Neural cell (in vitro differentiated cells): ENCODE data around the gene SPPL2A. TPM values are rescaled to one million over a fixed set of nuclear protein-coding genes. Genes with fewer than 3 reads are reported as not detected.

Source experiments
- H2AFZ ChIP-seq: fragments of 200-600, 300-800 bp; sonication (generic), shearing (Covaris generic); 2 replicates; pipeline ENCODE4 v1.6.0; 2014; ENCODE audit warnings: low read depth, mild to moderate bottlenecking, antibody characterized with exemption, low read length, moderate library complexity
- H3F3A ChIP-seq: fragments of 200-600 bp; shearing (Covaris generic); 2 replicates; pipeline ENCODE4 v1.6.1; 2016; ENCODE audit warnings: mild to moderate bottlenecking, moderate library complexity, mixed read lengths, antibody characterized with exemption, low read length; ENCODE audit not compliant: insufficient read depth, poor library complexity, severe bottlenecking
- H3K27ac ChIP-seq: fragments of 200-600, 300-800 bp; sonication (generic), shearing (Covaris generic); 2 replicates; pipeline ENCODE4 v1.5.1; 2014; ENCODE audit warnings: mild to moderate bottlenecking, low read length, moderate library complexity
- H3K27me3 ChIP-seq: fragments of 300-800, 200-600 bp; sonication (generic), shearing (Covaris generic); 2 replicates; pipeline ENCODE4 v1.6.0; 2014; ENCODE audit warnings: mild to moderate bottlenecking, low read depth, low read length, moderate library complexity; ENCODE audit not compliant: insufficient read depth
- H3K36me3 ChIP-seq: fragments of 300-800, 200-600 bp; sonication (generic), shearing (Covaris generic); 2 replicates; pipeline ENCODE4 v1.5.1; 2014; ENCODE audit warnings: mild to moderate bottlenecking, antibody characterized with exemption, low read length, moderate library complexity; ENCODE audit not compliant: insufficient read depth
- H3K4me2 ChIP-seq: fragments of 300-800, 200-600 bp; sonication (generic), shearing (Covaris generic); 2 replicates; pipeline ENCODE4 v1.6.0; 2014; ENCODE audit warnings: mild to moderate bottlenecking, low read length
- H3K4me3 ChIP-seq: fragments of 300-800, 200-600 bp; sonication (generic), shearing (Covaris generic); 2 replicates; pipeline ENCODE4 v1.5.1; 2014; ENCODE audit warnings: mild to moderate bottlenecking, low read length, moderate library complexity
- H3K79me2 ChIP-seq: fragments of 200-600 bp; shearing (Covaris generic); replicated peaks from 2 replicates; pipeline ENCODE4 v1.6.0; 2014; ENCODE audit warnings: mild to moderate bottlenecking, low read length, moderate library complexity; ENCODE audit not compliant: insufficient read depth
- H3K9ac ChIP-seq: fragments of 300-800, 200-600 bp; sonication (generic), shearing (Covaris generic); 2 replicates; pipeline ENCODE4 v1.6.1; 2016; ENCODE audit warnings: mild to moderate bottlenecking, low read length, mixed read lengths
- H3K9me2 ChIP-seq: fragments of 200-600 bp; shearing (Covaris generic); 2 replicates; pipeline ENCODE4 v1.6.1; 2016; ENCODE audit warnings: mild to moderate bottlenecking, low read length, mixed read lengths; ENCODE audit not compliant: insufficient read depth
- H3K9me3 ChIP-seq: fragments of 200-600, 300-800 bp; sonication (generic), shearing (Covaris generic); 2 replicates; pipeline ENCODE4 v1.6.1; 2016; ENCODE audit warnings: mild to moderate bottlenecking, mixed run types, low read length, moderate library complexity, mixed read lengths
- H4K20me1 ChIP-seq: fragments of 200-600 bp; shearing (Covaris generic); 2 replicates; pipeline ENCODE4 v1.6.1; 2016; ENCODE audit warnings: mild to moderate bottlenecking, mixed run types; ENCODE audit not compliant: insufficient read depth
- CTCF ChIP-seq: fragments of 450-650 bp; IDR thresholded peaks from 2 replicates; pipeline ENCODE4 v1.5.1; 2014; ENCODE audit warnings: antibody characterized with exemption, mild to moderate bottlenecking, moderate library complexity; ENCODE audit not compliant: poor library complexity, severe bottlenecking
- EP300 ChIP-seq: fragments of 450-650 bp; conservative IDR thresholded peaks from 2 replicates; pipeline ENCODE4 v1.6.1; 2014; ENCODE audit warnings: antibody characterized with exemption, mild to moderate bottlenecking, moderate library complexity; ENCODE audit not compliant: poor library complexity, severe bottlenecking
- EZH2 ChIP-seq: fragments of 200-600, 300-800 bp; shearing (Covaris generic), sonication (generic); IDR thresholded peaks from 2 replicates; pipeline ENCODE4 v1.6.1; 2014; ENCODE audit warnings: antibody characterized with exemption, low read length, borderline replicate concordance, mild to moderate bottlenecking; ENCODE audit not compliant: insufficient read depth, poor library complexity, severe bottlenecking
- MXI1 ChIP-seq: fragments of 450-650 bp; conservative IDR thresholded peaks from 2 replicates; pipeline ENCODE4 v1.6.1; 2014; ENCODE audit warnings: antibody characterized with exemption, mild to moderate bottlenecking; ENCODE audit not compliant: poor library complexity, severe bottlenecking
- POLR2AphosphoS5 ChIP-seq: IDR thresholded peaks from 2 replicates; pipeline ENCODE4 v1.6.1; 2012
- RAD21 ChIP-seq: fragments of 450-650 bp; conservative IDR thresholded peaks from 2 replicates; pipeline ENCODE4 v1.6.1; 2014; ENCODE audit warnings: antibody characterized with exemption, mild to moderate bottlenecking, moderate library complexity
- REST ChIP-seq: IDR thresholded peaks from 2 replicates; pipeline ENCODE4 v1.6.1; 2012; ENCODE audit warnings: borderline replicate concordance
- SMC3 ChIP-seq: fragments of 450-650 bp; conservative IDR thresholded peaks from 2 replicates; pipeline ENCODE4 v1.6.1; 2014; ENCODE audit warnings: antibody characterized with exemption, mild to moderate bottlenecking, moderate library complexity; ENCODE audit not compliant: poor library complexity
- TAF1 ChIP-seq: IDR thresholded peaks from 2 replicates; pipeline ENCODE4 v1.6.1; 2012; ENCODE audit warnings: low read depth
- polyA plus RNA-seq: library from polyadenylated mRNA; depleted of rRNA; stranded (reverse); fragments of >200 nt; gene quantifications from 2 replicates; pipeline ENCODE4 v1.2.3, GENCODE V29; 2014

Gene SPPL2A
- polyA plus RNA-seq, 1 donor from 2014 or later = 29.9 TPM

- H3F3A ChIP-seq = no peaks in the 10 kb centered on the region
- H3K79me2 ChIP-seq = no peaks in the 10 kb centered on the region
- no peak overlapping the region for H3K4me3 ChIP-seq
- TF ChIP-seq MXI1 = no peak
- no peak for TF ChIP-seq RAD21
- TF ChIP-seq CTCF = no peak
- no peak for TF ChIP-seq TAF1
- no peak for TF ChIP-seq EP300
- no peak for TF ChIP-seq SMC3
- no peak for TF ChIP-seq POLR2AphosphoS5
- TF ChIP-seq REST = no peak
- no peak for TF ChIP-seq EZH2
- no peaks in the 10 kb centered on the region for H3K9me2 ChIP-seq
- no peaks in the 10 kb centered on the region for H3K36me3 ChIP-seq
- H4K20me1 ChIP-seq = no peaks in the 10 kb centered on the region
- no peaks in the 10 kb centered on the region for H3K9me3 ChIP-seq
- H3K4me2 ChIP-seq = no peak overlapping the region
- H3K9ac ChIP-seq = no peak overlapping the region
- no peaks in the 10 kb centered on the region for H3K27me3 ChIP-seq
- no peak overlapping the region for H3K27ac ChIP-seq
- H2AFZ ChIP-seq = no peak overlapping the region
These were observed 95.9 kb downstream of the SPPL2A start for GRCh38 chr15:50669611-50670010.

- H3K27ac ChIP-seq = no peak overlapping the region
- H3K36me3 ChIP-seq = peaks cover 4% of the 10 kb centered on the region
- no peak overlapping the region for H3K4me3 ChIP-seq
- no peaks in the 10 kb centered on the region for H4K20me1 ChIP-seq
- H3K9ac ChIP-seq = no peak overlapping the region
- H3F3A ChIP-seq = no peaks in the 10 kb centered on the region
- TF ChIP-seq EZH2 = no peak
- no peaks in the 10 kb centered on the region for H3K27me3 ChIP-seq
- no peaks in the 10 kb centered on the region for H3K9me3 ChIP-seq
- no peaks in the 10 kb centered on the region for H3K79me2 ChIP-seq
- H3K9me2 ChIP-seq = no peaks in the 10 kb centered on the region
- H2AFZ ChIP-seq = no peak overlapping the region
- no peak overlapping the region for H3K4me2 ChIP-seq
These were observed 99.6 kb downstream of the SPPL2A start for GRCh38 chr15:50665938-50666337.

GRCh38 chr15:50655555-50655954, 110.0 kb downstream of the SPPL2A start:
- TF ChIP-seq RAD21 (no peak), REST (no peak), EP300 (no peak), TAF1 (no peak), EZH2 (no peak), CTCF (no peak), MXI1 (no peak), SMC3 (no peak), POLR2AphosphoS5 (no peak)
- Histone ChIP-seq H2AFZ (no peak overlapping the region), H4K20me1 (no peaks in the 10 kb centered on the region), H3K36me3 (no peaks in the 10 kb centered on the region), H3K79me2 (no peaks in the 10 kb centered on the region), H3K4me3 (no peak overlapping the region), H3K4me2 (no peak overlapping the region), H3K27ac (no peak overlapping the region), H3K9ac (no peak overlapping the region), H3K9me2 (no peaks in the 10 kb centered on the region), H3K27me3 (no peaks in the 10 kb centered on the region), H3K9me3 (no peaks in the 10 kb centered on the region), H3F3A (no peaks in the 10 kb centered on the region)
